T1000 (cell line): ENCODE data around the gene DGKA.
"Not testable (repeated sequence)": the region's sequence is repeated elsewhere in the genome, so short reads cannot be mapped to it uniquely, and the experiment has no call there.

Experiments used
- DNase-seq: peaks from one replicate; lab custom pipeline; 2025; ENCODE audit warnings: mixed read lengths; lab: John Stamatoyannopoulos, UW

DGKA gene

DNA sequence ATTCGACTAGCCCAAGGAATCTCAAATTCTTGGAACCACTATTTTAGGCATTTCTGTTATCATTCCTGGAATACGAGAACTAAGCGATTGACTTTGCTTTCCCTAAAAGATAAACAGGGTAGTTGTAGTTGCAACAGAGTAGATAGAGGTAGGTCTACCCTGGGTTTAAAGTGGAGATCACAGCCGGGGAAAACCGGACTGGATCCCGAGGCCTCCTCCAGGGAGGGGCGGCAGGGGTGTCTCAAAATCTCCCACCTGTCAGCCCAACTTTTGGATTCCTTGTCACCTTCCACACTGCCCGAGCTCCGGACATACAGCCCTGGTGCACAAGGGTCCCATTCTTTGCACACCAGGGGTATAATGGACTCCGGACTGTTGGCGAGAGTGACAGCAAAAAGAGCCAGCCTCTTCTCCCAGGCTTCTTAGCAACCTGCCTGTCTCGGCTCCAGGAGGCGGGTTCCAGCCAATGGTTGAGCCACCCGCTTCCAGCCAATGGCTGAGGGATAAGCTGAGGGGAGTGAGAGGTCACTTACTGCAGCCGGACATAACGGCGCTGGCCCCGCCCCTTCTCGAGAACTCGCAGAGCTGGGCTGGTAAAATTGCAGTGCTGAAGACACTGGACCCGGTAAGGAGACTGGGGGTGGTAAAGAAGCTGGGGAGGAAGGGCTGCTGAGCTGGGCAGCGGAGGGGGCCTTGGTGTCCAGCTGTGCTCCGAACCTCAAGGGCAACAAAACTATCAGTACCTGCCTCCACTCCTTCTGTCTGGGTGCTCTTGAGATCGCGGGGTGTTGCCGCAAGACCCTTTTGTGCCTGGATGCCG is 66.0 kb downstream of the DGKA start, which contains the start of gene SUOX:
Gene SUOX, plus strand, starts transcription at position 562 of the 820 bp plus-strand sequence. CDS start 4,946 bp downstream, outside the sequence.
- peak; percentile 82 for DNase-seq

DNA sequence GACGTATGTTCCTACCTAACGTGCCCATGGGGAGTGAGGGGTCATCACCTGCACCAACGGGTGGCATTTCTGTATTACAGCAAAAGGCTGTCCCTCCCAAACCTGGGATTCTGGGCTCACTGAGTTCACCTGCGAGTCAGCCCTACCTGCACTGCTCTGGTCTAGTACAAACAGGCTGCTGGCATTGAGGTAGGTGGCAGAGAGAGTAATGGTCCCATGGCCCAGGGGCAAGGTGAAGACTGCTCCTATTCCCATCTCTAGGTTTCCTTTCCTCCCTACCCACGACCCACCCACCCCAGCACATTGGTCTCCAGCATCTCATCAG is 66.5 kb downstream of the DGKA start:
- DNase-seq, result no peak

DNA sequence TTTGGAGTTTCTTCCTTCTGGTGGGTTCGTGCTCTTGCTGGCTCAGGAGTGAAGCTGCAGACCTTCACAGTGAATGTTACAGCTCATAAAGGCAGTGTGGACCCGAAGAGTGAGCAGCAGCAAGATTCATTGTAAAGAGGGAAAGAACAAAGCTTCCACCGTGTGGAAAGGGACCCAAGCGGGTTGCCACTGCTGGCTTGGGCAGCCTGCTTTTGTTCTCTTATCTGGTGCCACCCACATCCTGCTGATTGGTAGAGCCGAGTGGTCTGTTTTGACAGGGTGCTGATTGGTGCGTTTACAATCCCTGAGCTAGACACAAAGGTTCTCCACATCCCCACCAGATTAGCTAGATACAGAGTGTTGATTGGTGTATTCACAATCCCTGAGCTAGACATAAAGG is 68.6 kb downstream of the DGKA start:
- not testable (repeated sequence) for DNase-seq

DNA sequence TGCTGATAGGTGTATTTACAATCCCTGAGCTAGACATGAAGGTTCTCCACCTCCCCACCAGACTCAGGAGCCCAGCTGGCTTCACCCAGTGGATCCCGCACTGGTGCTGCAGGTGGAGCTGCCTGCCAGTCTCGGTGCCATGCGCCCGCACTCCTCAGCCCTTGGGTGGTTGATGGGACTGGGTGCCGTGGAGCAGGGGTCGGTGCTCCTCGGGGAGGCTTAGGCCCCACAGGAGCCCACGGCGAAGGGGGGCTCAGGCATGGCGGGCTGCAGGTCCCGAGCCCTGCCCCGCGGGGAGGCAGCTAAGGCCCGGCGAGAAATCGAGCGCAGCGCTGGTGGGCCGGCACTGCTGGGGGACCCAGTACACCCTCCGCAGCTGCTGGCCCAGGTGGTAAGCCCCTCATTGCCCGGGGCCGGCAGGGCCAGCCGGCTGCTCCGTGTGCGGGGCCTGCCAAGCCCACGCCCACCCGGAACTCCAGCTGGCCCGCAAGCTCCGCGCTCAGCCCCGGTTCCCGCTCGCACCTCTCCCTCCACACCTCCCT is 69.1 kb downstream of the DGKA start:
- DNase-seq, result not testable (repeated sequence)

DNA sequence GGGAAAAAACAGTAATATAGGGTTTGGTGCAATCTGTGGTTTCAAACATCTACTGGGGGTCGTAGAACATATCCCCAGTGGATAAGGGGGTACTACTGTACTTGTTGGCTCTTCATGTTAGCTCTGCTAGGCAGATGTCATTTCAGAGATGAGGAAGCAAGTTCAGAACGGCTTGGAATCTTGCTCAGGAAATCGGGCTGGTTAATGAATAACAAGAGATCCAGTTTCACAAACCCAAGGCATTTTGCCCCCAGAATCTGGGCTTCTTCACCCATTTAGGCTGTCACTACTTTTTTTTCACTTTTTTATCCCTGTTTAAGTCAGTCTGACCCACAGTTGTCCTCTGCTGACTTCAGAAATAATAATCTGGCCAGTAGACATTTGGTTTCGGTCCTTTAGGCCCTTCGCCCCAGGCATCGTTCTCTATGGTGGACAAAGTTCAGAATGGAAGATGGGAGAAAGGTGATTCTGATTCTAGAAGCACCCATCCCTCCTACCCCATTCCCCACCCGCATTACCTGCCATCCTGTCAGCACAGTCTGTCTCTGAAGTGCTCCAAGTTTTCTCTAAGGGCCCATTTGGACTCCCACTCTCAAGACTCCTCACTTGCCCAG is 70.6 kb downstream of the DGKA start:
- no peak for DNase-seq

DNA sequence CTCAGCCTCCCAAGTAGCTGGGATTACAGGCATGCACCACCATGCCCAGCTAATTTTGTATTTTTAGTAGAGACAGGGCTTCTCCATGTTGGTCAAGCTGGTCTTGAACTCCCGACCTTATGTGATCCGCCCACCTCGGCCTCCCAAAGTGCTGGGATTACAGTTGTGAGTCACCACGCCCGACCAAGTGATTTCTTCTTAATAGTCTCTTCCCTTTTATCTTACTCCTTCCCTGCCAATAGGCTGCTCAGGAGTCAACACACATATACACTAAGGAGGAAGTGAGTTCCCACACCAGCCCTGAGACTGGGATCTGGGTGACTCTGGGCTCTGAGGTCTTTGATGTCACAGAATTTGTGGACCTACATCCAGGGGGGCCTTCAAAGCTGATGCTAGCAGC is 72.4 kb downstream of the DGKA start:
- DNase-seq, result not testable (repeated sequence)
